Activated T-cell treated with anti-CD3 and anti-CD28 coated beads for 1 hour (primary cell): ENCODE measurements around the gene RNF213.
"Not testable (repeated sequence)": the region's sequence is repeated elsewhere in the genome, so short reads cannot be mapped to it uniquely, and the experiment has no call there.

Experiments
- DNase-seq: peaks from one replicate; pipeline ENCODE4 v3.0.0-alpha.2; 2020; ENCODE audit warnings: low read depth

The RNF213 gene

GRCh38 chr17:80270836-80271235 is 10.2 kb downstream of the RNF213 start:
- no peak for DNase-seq

GRCh38 chr17:80272366-80272765 is 11.7 kb downstream of the RNF213 start:
- no peak for DNase-seq

GRCh38 chr17:80274331-80274730 is 13.7 kb downstream of the RNF213 start:
- DNase-seq: no peak

GRCh38 chr17:80274871-80275449 is 14.3 kb downstream of the RNF213 start:
- DNase-seq: no peak

- DNase-seq: not testable (repeated sequence)
These were observed 15.2 kb downstream of the RNF213 start for GRCh38 chr17:80275857-80276256.

- no peak for DNase-seq
These were observed 17.4 kb downstream of the RNF213 start for GRCh38 chr17:80277751-80278671.

GRCh38 chr17:80279895-80280294 is 19.2 kb downstream of the RNF213 start:
- DNase-seq: no peak

GRCh38 chr17:80281516-80281915 is 20.9 kb downstream of the RNF213 start:
- no peak for DNase-seq

GRCh38 chr17:80283116-80283852 is 22.6 kb downstream of the RNF213 start:
- no peak for DNase-seq

GRCh38 chr17:80284631-80285030 is 24.0 kb downstream of the RNF213 start:
- no peak for DNase-seq

GRCh38 chr17:80285237-80285920 is 24.7 kb downstream of the RNF213 start:
- no peak for DNase-seq

GRCh38 chr17:80286638-80286960 is 25.9 kb downstream of the RNF213 start:
- DNase-seq: no peak

- no peak for DNase-seq
These were observed 26.4 kb downstream of the RNF213 start for GRCh38 chr17:80287038-80287437.

- DNase-seq: no peak
These were observed 27.3 kb downstream of the RNF213 start for GRCh38 chr17:80287806-80288567.

GRCh38 chr17:80289616-80290015 is 29.0 kb downstream of the RNF213 start:
- no peak for DNase-seq

GRCh38 chr17:80290156-80290555 is 29.5 kb downstream of the RNF213 start:
- DNase-seq: no peak

- DNase-seq: no peak
These were observed 30.6 kb downstream of the RNF213 start for GRCh38 chr17:80291260-80291659.

GRCh38 chr17:80291691-80292487 is 31.2 kb downstream of the RNF213 start:
- DNase-seq: no peak

GRCh38 chr17:80292521-80292971 is 31.9 kb downstream of the RNF213 start:
- DNase-seq: no peak

- DNase-seq: no peak
These were observed 33.6 kb downstream of the RNF213 start for GRCh38 chr17:80294210-80294609.

GRCh38 chr17:80294653-80295052 is 34.0 kb downstream of the RNF213 start:
- no peak for DNase-seq
